HEK293 (cell line): Measurements from ENCODE around the gene CACNA1E.

ENCODE experiments used
- CTCF ChIP-seq: fragments of 450-650 bp; formaldehyde crosslinking; IDR thresholded peaks from 2 replicates; pipeline ENCODE4 v1.5.1; 2016; ENCODE audit warnings: missing biosample characterization, missing genetic modification characterization
- ZBTB10 ChIP-seq: fragments of 450-650 bp; formaldehyde crosslinking; IDR thresholded peaks from 2 replicates; pipeline ENCODE4 v1.5.1; 2016; ENCODE audit warnings: missing biosample characterization, missing genetic modification characterization
- ZBTB7A ChIP-seq: fragments of 450-650 bp; formaldehyde crosslinking; IDR thresholded peaks from 2 replicates; pipeline ENCODE4 v1.5.1; 2016; ENCODE audit warnings: low read depth, missing biosample characterization, missing genetic modification characterization
- ZNF140 ChIP-seq: fragments of 450-650 bp; formaldehyde crosslinking; IDR thresholded peaks from 2 replicates; pipeline ENCODE4 v1.5.1; 2016; ENCODE audit warnings: missing biosample characterization, missing genetic modification characterization
- ZNF24 ChIP-seq: fragments of 450-650 bp; formaldehyde crosslinking; IDR thresholded peaks from 2 replicates; pipeline ENCODE4 v1.5.1; 2016; ENCODE audit warnings: missing biosample characterization, missing genetic modification characterization
- ZNF26 ChIP-seq: fragments of 450-650 bp; formaldehyde crosslinking; IDR thresholded peaks from 2 replicates; pipeline ENCODE4 v1.5.1; 2016; ENCODE audit warnings: missing biosample characterization, missing genetic modification characterization
- ZNF350 ChIP-seq: fragments of 450-650 bp; formaldehyde crosslinking; IDR thresholded peaks from 2 replicates; pipeline ENCODE4 v1.5.0; 2017; ENCODE audit warnings: missing biosample characterization, mild to moderate bottlenecking, missing genetic modification characterization
- ZNF626 ChIP-seq: fragments of 450-650 bp; sonication (Bioruptor Pico); formaldehyde crosslinking; IDR thresholded peaks from 2 replicates; pipeline ENCODE4 v1.5.1; 2018; ENCODE audit warnings: missing biosample characterization, missing genetic modification characterization, inconsistent platforms
- ZNF768 ChIP-seq: fragments of 450-650 bp; formaldehyde crosslinking; IDR thresholded peaks from 2 replicates; pipeline ENCODE4 v1.5.1; 2018; ENCODE audit warnings: missing biosample characterization, mild to moderate bottlenecking, missing genetic modification characterization

GRCh38 chr1:181577475-181577874 lies 94.2 kb downstream of the CACNA1E start:
- TF ChIP-seq ZNF26 (no peak), ZNF350 (no peak), ZNF626 (tag by site-specific recombination) (no peak), ZBTB10 (no peak), CTCF (tag by site-specific recombination) (no peak), ZNF140 (tag by site-specific recombination) (no peak), ZBTB7A (no peak), ZNF768 (tag by site-specific recombination) (no peak), ZNF24 (tag by site-specific recombination) (no peak)
